HepG2 (cell line): ENCODE data around the gene SLC12A5. TPM values are rescaled to one million over a fixed set of nuclear protein-coding genes. Genes with fewer than 3 reads are reported as not detected.
A peak's percentile ranks its signal among the peaks of the same experiment; 100 is the strongest.

Experiments
- BCLAF1 ChIP-seq: fragments of 450-650 bp; IDR thresholded peaks from 2 replicates; pipeline ENCODE4 v1.6.1; 2017; ENCODE audit warnings: mild to moderate bottlenecking
- DMTF1 ChIP-seq: sonication (generic); formaldehyde crosslinking; IDR thresholded peaks from 2 replicates; pipeline ENCODE4 v1.4.0; 2020; ENCODE audit warnings: mild to moderate bottlenecking, missing genetic modification reagents
- GFI1 ChIP-seq: sonication (generic); formaldehyde crosslinking; IDR thresholded peaks from 2 replicates; pipeline ENCODE4 v1.5.0; 2020; ENCODE audit warnings: missing genetic modification reagents, mild to moderate bottlenecking, borderline replicate concordance
- HBP1 ChIP-seq: IDR thresholded peaks from 2 replicates; pipeline ENCODE4 v1.6.1; 2016; ENCODE audit warnings: low read depth, control low read depth
- HNRNPLL ChIP-seq: fragments of 200-400 bp; formaldehyde crosslinking; IDR thresholded peaks from 2 replicates; pipeline ENCODE4 v1.6.1; 2017; ENCODE audit warnings: mild to moderate bottlenecking, low read depth, low read length; ENCODE audit not compliant: poor library complexity, severe bottlenecking
- JARID2 ChIP-seq: sonication (generic); formaldehyde crosslinking; IDR thresholded peaks from 2 replicates; pipeline ENCODE4 v1.8.1; 2023; ENCODE audit warnings: missing genetic modification reagents, inconsistent platforms; ENCODE audit not compliant: insufficient replicate concordance
- JUND ChIP-seq: sonication (generic); formaldehyde crosslinking; IDR thresholded peaks from 2 replicates; pipeline ENCODE4 v1.8.0; 2022; ENCODE audit warnings: mild to moderate bottlenecking, missing genetic modification reagents
- KLF9 ChIP-seq: IDR thresholded peaks from 2 replicates; pipeline ENCODE4 v1.6.1; 2016; ENCODE audit warnings: low read depth
- NFE2L1 ChIP-seq: sonication (generic); formaldehyde crosslinking; IDR thresholded peaks from 2 replicates; pipeline ENCODE4 v1.4.0; 2020; ENCODE audit warnings: missing genetic modification reagents, mild to moderate bottlenecking, borderline replicate concordance
- NR3C1 ChIP-seq: sonication (generic); formaldehyde crosslinking; IDR thresholded peaks from 2 replicates; pipeline ENCODE4 v1.4.0; 2020; ENCODE audit warnings: missing genetic modification reagents
- PPARG ChIP-seq: conservative IDR thresholded peaks from 2 replicates; pipeline ENCODE4 v1.6.1; 2016; ENCODE audit warnings: missing biosample characterization, missing genetic modification reagents
- RAD51 ChIP-seq: fragments of 450-650 bp; IDR thresholded peaks from 2 replicates; pipeline ENCODE4 v1.6.1; 2016; ENCODE audit warnings: borderline replicate concordance
- RFXAP ChIP-seq: sonication (generic); formaldehyde crosslinking; IDR thresholded peaks from 2 replicates; pipeline ENCODE4 v1.4.0; 2020; ENCODE audit warnings: missing genetic modification reagents, borderline replicate concordance
- SP4 ChIP-seq: sonication (generic); formaldehyde crosslinking; IDR thresholded peaks from 2 replicates; pipeline ENCODE4 v1.8.1; 2023; ENCODE audit warnings: mild to moderate bottlenecking, missing genetic modification reagents
- THAP11 ChIP-seq: IDR thresholded peaks from 2 replicates; pipeline ENCODE4 v1.6.1; 2016; ENCODE audit warnings: missing biosample characterization, missing genetic modification reagents
- ZBTB7B ChIP-seq: sonication (generic); formaldehyde crosslinking; IDR thresholded peaks from 2 replicates; pipeline ENCODE4 v1.4.0; 2020; ENCODE audit warnings: missing genetic modification reagents
- ZNF260 ChIP-seq: sonication (generic); formaldehyde crosslinking; IDR thresholded peaks from 2 replicates; pipeline ENCODE4 v1.4.0; 2020; ENCODE audit warnings: missing genetic modification reagents, low read depth, mild to moderate bottlenecking, borderline replicate concordance
- ZNF446 ChIP-seq: sonication (generic); formaldehyde crosslinking; IDR thresholded peaks from 2 replicates; pipeline ENCODE4 v1.5.0; 2020; ENCODE audit warnings: mild to moderate bottlenecking, missing genetic modification reagents
- ZNF616 ChIP-seq: sonication (generic); formaldehyde crosslinking; IDR thresholded peaks from 2 replicates; pipeline ENCODE4 v1.5.0; 2020; ENCODE audit warnings: low read depth, mild to moderate bottlenecking, missing genetic modification reagents
- polyA plus RNA-seq, 8 experiments: library from polyadenylated mRNA; depleted of rRNA in 3 of 8; stranded (reverse) in 7 of 8; unstranded in 1 of 8; fragments of >200 nt; fragmentation: Illumina TruSeq in 4 of 8; extraction: Trizol in 4 of 8; gene quantifications; 2 replicates each; pipeline versions ENCODE4 v1.2.1 to v1.2.3, GENCODE V29; 2011 to 2016; ENCODE audit warnings: low read depth in 4 of 8, missing spikeins in 1 of 8, mixed read lengths in 1 of 8; ENCODE audit not compliant: insufficient read depth in 1 of 8
- total RNA-seq, 5 experiments: library from RNA; depleted of rRNA; stranded (reverse); fragments of >200 nt; fragmentation: Illumina TruSeq; extraction: Trizol; gene quantifications; 2 replicates each; pipeline ENCODE4 v1.2.3, GENCODE V29; 2016; ENCODE audit warnings: low read depth in 1 of 5
- TF ChIP-seq, protein P1 (sequence below): IDR thresholded peaks from 2 replicates; pipeline ENCODE4 v1.4.0; 2020; ENCODE audit warnings: mild to moderate bottlenecking, missing genetic modification reagents

SLC12A5 gene
- total and polyA plus RNA-seq, 2 of the 13 experiments (the other 11 are each of a cell fraction or from before 2014, with no cell fraction given), result 4.3 to 5.4 TPM

GRCh38 chr20:46022411-46023147 is 6.4 kb upstream of the SLC12A5 start (continued):
- TF ChIP-seq JUND (CRISPR knock-in tag) (no peak), ZBTB7B (CRISPR knock-in tag) (peak; percentile 33; the same call in 1 of the 2 replicates), THAP11 (CRISPR knock-in tag) (no peak), BCLAF1 (no peak), JARID2 (CRISPR knock-in tag) (no peak), ZNF616 (CRISPR knock-in tag) (no peak), HNRNPLL (peak; percentile 54), NR3C1 (CRISPR knock-in tag) (no peak), DMTF1 (CRISPR knock-in tag) (no peak), KLF9 (CRISPR knock-in tag) (no peak), ZNF446 (no peak), GFI1 (CRISPR knock-in tag) (no peak), RAD51 (no peak), ZNF260 (CRISPR knock-in tag) (no peak), SP4 (CRISPR knock-in tag) (peak; percentile 48; the same call in 1 of the 2 replicates), NFE2L1 (CRISPR knock-in tag) (no peak), PPARG (CRISPR knock-in tag) (0 out of 2 replicates have a peak, but pooled peaks have one; percentile 20), RFXAP (CRISPR knock-in tag) (no peak), HBP1 (CRISPR knock-in tag) (no peak)
- TF ChIP-seq, protein P1, sequence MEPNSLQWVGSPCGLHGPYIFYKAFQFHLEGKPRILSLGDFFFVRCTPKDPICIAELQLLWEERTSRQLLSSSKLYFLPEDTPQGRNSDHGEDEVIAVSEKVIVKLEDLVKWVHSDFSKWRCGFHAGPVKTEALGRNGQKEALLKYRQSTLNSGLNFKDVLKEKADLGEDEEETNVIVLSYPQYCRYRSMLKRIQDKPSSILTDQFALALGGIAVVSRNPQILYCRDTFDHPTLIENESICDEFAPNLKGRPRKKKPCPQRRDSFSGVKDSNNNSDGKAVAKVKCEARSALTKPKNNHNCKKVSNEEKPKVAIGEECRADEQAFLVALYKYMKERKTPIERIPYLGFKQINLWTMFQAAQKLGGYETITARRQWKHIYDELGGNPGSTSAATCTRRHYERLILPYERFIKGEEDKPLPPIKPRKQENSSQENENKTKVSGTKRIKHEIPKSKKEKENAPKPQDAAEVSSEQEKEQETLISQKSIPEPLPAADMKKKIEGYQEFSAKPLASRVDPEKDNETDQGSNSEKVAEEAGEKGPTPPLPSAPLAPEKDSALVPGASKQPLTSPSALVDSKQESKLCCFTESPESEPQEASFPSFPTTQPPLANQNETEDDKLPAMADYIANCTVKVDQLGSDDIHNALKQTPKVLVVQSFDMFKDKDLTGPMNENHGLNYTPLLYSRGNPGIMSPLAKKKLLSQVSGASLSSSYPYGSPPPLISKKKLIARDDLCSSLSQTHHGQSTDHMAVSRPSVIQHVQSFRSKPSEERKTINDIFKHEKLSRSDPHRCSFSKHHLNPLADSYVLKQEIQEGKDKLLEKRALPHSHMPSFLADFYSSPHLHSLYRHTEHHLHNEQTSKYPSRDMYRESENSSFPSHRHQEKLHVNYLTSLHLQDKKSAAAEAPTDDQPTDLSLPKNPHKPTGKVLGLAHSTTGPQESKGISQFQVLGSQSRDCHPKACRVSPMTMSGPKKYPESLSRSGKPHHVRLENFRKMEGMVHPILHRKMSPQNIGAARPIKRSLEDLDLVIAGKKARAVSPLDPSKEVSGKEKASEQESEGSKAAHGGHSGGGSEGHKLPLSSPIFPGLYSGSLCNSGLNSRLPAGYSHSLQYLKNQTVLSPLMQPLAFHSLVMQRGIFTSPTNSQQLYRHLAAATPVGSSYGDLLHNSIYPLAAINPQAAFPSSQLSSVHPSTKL (CRISPR knock-in tag), result peak; percentile 39; the same call in 1 of the 2 replicates
